Cardiac fibroblast (primary cell): ENCODE data around the gene SMYD3.

Experiments used
- DNase-seq, 2 donors: peaks; one replicate each; pipeline versions ENCODE4 v3.0.0 to v3.0.0-alpha.2; 2010; ENCODE audit warnings: low read depth in 2 of 2
- H3K4me3 ChIP-seq, 2 donors: replicated peaks in 1 of 2; 1 replicate in 1 of 2; 2 replicates in 1 of 2; pipeline ENCODE4 v1.5.1; 2011; ENCODE audit warnings: low read depth in 2 of 2, low read length in 2 of 2, mild to moderate bottlenecking in 2 of 2, moderate library complexity in 1 of 2
- CTCF ChIP-seq: IDR thresholded peaks from one replicate; pipeline ENCODE4 v1.5.1; 2011; ENCODE audit warnings: low read depth, mild to moderate bottlenecking, low read length, inconsistent platforms

The SMYD3 gene

GRCh38 chr1:246081138-246081702, 425.9 kb downstream of the SMYD3 start:
- TF ChIP-seq CTCF = no peak
- no peak overlapping the region for H3K4me3 ChIP-seq
- no peak for DNase-seq

- TF ChIP-seq CTCF = no peak
- H3K4me3 ChIP-seq = no peak overlapping the region
- DNase-seq = no peak
These were observed 427.0 kb downstream of the SMYD3 start for GRCh38 chr1:246080031-246080430.

GRCh38 chr1:246078888-246079252, 428.2 kb downstream of the SMYD3 start:
- DNase-seq = no peak
- no peak for TF ChIP-seq CTCF
- H3K4me3 ChIP-seq = no peak overlapping the region

- no peak for DNase-seq
- TF ChIP-seq CTCF = no peak
- H3K4me3 ChIP-seq = no peak overlapping the region
These were observed 428.8 kb downstream of the SMYD3 start for GRCh38 chr1:246078126-246078887.

- H3K4me3 ChIP-seq = no peak overlapping the region
- DNase-seq = no peak
- TF ChIP-seq CTCF = no peak
These were observed 429.6 kb downstream of the SMYD3 start for GRCh38 chr1:246077476-246077875.

GRCh38 chr1:246074421-246074820, 432.7 kb downstream of the SMYD3 start:
- no peak for DNase-seq
- no peak for TF ChIP-seq CTCF
- no peak overlapping the region for H3K4me3 ChIP-seq
